HG03159 (cell line): ENCODE measurements around the gene TGFB2.
A peak's percentile ranks its signal among the peaks of the same experiment; 100 is the strongest.
"Not testable (repeated sequence)": the region's sequence is repeated elsewhere in the genome, so short reads cannot be mapped to it uniquely, and the experiment has no call there.

Source experiments
- ATAC-seq: cut with Tn5 transposase; IDR thresholded peaks from one replicate; pipeline ENCODE4 v1.9.1; 2021; ENCODE audit warnings: mild to moderate bottlenecking, moderate library complexity; ENCODE audit not compliant: unreplicated experiment

TGFB2 gene

DNA sequence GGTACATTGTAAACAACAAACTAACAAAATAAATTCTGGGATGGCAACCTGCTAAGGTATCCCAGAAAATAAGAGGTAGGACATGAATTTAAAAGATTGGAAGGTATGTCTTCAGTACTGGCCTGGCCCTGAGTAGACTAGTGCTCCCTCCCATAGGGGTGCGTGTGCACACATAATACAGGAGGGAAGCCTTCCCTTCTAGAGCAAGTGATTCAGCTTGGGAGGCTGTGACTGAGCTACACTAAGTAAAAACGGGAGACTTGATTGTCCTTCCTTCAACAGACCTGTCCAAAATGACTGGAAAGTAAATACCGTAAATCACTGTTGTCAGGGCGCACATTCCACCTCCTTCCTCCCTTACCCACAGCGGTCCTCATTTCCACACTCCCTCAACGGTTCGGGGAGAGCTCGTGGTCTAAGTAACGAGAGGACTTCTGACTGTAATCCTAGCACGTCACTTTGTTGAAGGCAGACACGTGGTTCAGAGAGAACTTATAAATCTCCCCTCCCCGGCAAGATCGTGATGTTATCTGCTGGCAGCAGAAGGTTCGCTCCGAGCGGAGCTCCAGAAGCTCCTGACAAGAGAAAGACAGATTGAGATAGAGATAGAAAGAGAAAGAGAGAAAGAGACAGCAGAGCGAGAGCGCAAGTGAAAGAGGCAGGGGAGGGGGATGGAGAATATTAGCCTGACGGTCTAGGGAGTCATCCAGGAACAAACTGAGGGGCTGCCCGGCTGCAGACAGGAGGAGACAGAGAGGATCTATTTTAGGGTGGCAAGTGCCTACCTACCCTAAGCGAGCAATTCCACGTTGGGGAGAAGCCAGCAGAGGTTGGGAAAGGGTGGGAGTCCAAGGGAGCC is at the start of gene TGFB2:
TGFB2 (plus strand) TSS at position 523 of the 859 bp plus-strand sequence. CDS start 1,366 bp downstream, outside the sequence.
- ATAC-seq, result peak; percentile 37

DNA sequence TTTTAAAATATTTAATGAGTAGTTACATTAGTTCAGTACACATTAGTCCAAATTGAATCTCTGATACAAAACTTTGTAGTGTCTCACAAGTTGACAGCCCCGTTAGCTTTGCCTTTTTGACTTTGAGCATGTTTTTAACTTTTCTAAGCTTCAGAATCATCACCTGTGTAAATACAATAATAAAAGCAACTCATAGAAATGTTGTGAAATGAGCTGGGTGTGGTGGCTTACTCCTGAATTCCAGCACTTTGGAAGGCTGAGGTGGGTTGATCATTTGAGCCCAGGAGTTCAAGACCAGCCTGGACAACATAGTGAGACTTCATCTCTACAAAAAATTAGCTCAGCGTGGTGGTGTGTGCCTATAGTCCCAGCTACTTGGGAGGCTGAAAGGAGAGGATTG is 49.0 kb upstream of the TGFB2 start:
- no peak for ATAC-seq

DNA sequence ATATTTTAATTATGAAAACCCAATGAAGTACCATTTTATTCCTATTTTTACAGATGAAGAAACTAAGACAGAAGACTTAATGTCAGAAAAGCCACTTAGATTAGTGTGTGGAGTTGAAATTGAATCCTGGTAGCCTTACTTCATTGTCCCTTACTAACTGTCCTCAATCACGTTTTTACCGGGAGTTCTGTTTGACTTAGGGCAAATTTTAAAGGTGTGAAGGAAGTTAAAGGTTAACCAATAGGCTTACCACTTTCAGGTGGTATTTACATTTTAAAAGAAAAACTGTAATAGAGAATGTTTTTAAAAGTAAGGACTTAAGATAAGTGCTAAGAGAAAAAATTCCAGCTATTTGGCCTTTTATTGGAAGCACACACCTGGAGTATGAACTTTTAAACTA is 47.7 kb upstream of the TGFB2 start:
- no peak for ATAC-seq

DNA sequence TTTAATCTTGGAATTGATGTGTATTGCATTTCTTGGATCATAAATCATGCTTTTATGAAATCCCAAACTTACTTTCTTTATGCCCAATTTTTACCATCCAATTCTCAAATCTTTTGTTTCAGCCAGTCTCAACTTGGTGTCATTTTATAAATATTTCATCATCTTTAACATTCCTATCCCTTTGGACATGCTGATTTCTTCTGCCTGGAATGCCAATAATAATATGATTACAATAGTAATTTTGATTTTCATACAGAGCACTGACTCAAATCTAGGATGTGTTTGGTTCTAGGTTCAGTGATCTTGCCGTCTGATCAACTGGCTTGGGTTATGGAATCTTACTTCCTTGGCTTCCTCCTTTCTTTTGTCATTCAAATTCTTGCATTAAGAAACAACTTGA is 47.3 kb upstream of the TGFB2 start:
- ATAC-seq, result no peak

DNA sequence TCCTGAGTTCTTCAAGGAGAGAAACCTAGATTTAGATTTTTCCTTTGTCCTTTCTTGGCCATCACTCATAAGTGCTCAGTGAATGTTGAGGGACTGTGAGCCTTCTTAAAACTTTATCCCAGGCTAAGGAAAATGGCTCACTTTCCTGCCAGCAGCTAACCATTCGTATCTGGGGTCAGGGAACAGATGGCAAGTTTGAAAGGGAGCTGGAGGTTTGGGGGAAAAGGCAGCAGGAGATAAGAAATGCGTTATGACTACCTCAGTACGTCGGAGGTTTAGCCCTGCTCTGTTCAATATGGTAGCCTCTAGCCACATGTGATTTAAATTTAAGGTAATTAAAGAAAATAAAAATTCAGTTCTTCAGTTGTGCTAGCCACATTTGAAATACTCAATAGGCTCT is 46.7 kb upstream of the TGFB2 start:
- no peak for ATAC-seq

DNA sequence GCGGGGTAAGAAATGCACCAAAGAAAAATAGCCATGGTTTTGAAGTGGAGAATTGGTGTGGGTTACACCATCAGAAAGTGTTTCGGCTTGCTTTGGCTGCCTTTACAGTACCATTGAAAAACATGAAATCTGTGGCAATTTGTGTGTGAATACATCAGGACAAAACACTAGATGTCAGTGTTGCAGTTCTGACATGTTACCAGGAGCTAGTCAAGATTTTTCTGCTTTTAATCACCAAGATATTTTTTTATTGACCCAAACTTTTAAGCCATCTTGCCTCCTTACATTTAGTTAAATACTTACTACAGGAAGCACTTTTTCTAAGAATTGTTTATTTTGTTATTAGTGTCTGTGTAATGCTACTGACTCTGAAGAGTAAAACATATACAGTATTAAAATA is 45.7 kb upstream of the TGFB2 start:
- ATAC-seq, result peak; percentile 65

DNA sequence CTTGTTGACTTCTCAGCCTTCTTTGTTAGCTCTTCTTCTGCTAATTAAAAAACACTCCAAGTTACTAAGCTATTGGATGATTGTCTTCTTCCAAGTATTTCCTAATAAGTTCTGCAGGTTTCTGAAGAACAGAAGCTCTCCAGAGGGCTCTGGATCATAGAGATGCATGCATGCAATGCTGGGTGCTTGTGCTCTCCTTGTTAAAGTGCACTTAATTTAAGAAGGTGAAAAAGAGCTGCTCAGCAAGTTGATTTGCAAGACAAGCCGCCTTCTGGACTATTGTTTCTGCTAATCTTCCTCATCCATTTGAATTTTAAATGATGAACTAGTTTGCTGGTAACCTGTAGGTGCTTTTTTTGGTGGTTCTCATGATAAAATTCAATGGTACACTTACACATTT is 43.9 kb upstream of the TGFB2 start:
- ATAC-seq, result no peak

DNA sequence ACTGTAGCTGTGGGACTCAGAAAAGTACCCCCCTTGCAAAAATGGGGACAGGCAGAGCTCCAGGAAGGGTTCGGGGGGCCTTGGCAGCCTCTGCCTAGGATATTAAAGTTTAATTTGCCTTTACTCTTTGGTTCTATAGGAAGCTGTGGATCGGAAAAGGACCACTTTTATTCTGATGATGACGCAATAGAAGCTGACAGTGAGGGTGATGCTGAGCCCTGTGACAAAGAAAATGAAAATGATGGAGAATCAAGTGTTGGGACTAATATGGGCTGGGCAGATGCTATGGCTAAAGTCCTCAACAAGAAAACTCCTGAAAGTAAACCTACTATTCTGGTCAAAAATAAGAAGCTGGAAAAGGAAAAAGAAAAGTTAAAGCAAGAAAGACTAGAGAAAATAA is 43.0 kb upstream of the TGFB2 start:
- ATAC-seq, result no peak

DNA sequence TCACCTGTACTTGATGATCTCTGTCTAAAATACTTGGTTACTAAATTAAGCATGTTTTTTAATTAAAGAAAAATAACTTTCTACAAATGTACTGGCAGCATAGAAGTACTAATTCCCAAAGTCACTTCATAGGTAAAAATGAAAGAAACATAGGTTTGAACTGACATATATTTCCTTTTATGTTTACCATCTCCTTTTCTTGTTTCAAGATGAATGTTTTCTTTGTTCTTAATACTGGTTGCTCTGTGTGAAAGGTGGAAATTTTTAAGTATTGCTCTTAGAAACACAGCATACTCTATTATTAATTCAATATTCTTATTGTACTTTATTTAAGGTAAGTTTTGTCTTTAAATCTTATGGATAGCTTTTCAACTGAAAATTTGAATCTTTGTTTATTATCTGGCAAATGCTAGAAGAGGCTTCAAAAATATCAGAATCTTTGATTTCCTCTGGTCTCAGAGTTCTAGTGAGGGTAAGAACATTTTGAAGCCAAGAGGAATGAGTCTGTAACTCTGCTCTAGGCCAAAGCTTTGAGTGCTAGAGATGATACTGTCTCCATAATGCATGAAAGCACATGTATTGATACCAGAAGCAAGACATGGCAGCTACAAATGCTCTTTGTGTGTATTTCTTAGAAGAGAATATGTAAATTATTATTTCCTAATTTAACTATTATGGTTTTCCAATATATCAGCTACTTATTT is 41.8 kb upstream of the TGFB2 start:
- no peak for ATAC-seq

DNA sequence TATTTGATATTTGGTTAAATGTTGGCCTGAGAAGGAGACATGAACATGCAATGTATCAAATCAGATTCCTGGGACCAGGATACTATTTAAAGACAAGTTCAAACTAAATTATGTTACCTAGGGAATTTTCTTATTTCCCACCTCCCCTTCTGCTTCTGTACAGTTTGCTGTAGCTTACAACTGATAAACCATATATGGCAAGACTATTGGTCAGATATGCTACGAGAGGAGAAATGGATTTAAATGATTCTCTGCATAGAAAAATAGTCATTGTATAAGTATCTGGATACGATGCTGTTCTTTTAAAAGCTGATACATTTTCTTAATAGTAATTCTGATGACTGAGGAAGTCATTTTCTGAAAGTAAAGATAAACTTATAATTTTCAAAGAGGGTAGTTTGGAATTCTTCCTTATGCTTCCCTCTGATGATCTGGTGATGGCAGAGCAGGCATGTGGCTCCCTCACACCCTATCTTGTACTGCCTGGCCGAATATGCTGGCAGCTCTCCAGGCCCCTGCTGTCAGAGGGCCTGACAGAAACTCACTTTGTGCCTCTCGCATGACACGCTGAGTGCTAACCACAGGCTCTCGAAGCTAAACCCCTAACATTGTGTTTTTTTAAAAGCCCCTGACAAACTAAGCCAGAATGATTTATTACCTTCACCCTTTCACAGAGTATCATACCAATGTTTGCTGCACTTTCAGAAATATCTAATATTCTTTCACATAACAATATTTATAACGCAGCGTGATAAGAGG is 40.7 kb upstream of the TGFB2 start:
- no peak for ATAC-seq

DNA sequence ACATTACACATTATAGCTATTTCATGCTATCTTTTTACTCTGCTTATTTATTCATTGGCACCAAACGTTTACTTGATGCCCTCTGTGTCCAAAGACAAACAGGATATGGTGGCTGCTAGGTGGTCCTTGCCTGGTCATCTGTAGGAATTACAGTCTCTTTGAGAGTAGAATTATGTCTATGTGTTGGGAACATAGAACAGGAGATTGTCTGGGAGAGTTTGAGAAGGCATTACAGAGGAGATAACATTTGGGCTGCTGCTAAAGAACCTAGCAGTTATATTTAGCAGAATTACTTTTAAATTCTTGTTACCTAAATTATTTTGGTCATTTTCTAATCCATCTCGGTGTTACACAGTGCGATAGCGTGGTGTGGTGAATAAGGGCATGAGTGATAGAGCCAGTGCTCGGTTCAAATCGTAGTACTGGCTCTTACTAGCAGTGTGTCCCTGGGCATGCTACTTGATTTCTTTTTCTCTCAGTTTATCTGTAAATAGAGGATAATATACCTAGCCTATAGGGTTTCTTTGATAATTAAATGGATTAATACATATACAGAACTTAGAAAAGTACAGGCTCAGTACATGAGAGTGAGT is 39.6 kb upstream of the TGFB2 start:
- no peak for ATAC-seq

DNA sequence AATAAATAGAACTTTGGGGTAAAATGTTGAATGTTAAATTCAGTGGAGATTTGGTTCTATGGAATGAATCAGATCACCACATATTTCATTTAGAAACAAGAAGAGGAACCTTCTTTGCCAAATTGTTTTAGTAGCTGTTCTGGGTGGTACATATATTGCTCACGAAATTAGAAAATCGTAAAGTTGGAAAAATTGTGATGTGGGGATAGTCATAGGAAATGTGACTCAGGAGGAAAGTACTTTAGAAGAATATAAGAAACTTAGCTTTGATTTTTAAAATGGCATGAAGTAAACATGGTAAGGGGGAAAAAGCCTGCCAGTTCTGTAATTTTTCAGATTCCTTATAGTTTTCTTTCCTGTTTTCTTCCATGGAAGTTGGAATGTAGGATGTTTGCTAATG is 32.6 kb upstream of the TGFB2 start:
- ATAC-seq, result no peak

DNA sequence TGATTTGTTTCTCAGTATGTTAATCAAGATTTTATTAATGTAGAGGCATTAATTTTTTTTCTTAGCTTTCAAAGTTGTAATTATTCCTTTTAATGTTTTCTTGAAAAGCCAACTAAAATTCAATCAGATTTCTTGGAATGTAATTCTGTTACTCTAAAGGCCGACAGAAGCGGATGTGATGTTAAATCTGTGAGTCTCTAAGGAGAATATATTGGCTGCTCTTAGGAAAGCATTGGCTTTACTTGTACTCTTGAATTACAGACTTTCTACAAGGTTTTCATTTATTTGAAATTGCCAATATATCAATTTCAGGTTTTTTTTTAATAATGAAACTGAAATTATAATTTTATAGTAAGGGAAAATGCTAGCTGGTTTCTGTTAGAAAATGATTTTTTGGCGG is 30.8 kb upstream of the TGFB2 start:
- no peak for ATAC-seq

DNA sequence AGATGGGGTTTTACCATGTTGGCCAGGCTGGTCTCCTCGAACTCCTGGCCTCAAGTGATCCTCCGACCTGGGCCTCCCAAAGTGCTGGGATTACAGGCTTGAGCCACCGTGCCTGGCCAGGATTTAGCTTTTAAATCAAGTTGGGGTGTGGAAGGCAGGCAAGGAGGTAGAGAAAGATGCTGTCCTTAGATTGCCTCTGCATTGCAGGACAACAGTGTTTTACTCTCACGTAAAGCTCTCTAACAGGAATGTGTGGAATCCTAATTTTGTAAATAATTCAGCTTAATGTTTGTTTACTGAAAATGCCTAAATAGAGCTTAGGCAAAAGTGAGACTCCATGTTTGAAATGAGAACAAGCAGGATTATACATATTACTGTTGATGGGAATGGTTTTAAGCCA is 29.5 kb upstream of the TGFB2 start:
- no peak for ATAC-seq

DNA sequence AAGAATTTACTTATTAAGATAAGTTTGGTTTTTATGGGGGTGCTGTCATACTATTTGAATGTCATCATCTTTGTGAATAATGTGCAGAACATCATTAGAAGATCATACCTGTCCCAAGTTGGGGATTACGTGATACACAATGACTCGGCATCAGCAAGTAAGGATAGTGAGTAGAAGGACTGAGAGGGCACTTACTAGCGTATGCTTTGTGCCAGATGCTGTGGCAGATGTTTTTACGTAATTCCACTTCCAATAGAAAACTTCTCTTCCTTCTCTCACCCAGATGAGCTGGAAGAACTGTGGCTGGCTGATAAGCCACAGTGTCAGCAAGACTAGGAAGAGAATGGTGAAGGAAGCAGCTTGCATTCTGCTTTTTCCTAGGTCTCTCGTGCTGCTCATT is 28.1 kb upstream of the TGFB2 start:
- no peak for ATAC-seq

DNA sequence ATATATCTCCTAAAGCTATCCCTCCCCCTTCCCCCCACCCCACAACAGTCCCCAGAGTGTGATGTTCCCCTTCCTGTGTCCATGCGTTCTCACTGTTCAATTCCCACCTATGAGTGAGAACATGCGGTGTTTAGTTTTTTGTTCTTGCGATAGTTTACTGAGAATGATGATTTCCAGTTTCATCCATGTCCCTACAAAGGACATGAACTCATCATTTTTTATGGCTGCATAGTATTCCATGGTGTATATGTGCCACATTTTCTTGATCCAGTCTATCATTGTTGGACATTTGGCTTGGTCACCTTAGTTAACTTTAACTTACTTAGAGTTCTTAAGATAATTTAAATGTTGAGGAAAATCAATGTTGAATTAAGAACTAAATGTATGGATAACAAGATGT is 25.0 kb upstream of the TGFB2 start:
- not testable (repeated sequence) for ATAC-seq

DNA sequence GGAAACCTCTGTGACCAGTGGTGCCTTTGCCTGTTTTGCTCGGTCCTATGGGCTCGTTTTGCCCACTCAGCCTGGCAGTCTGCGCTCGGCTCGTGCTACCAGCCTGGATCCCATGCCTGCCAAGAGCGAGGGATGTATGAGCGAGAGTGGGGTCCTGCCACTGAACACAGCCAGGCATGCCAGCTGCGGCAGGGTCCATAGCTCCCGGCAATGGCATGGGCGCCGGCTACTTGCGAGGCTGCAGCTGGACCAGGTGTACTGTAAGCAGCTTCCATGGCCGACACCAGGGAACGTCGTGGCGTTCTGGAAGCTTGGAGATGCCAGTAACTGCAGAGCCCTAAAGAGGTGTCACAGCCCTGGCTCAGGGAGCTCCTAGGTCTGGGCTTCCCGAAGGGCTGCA is 22.4 kb upstream of the TGFB2 start:
- ATAC-seq, result no peak

DNA sequence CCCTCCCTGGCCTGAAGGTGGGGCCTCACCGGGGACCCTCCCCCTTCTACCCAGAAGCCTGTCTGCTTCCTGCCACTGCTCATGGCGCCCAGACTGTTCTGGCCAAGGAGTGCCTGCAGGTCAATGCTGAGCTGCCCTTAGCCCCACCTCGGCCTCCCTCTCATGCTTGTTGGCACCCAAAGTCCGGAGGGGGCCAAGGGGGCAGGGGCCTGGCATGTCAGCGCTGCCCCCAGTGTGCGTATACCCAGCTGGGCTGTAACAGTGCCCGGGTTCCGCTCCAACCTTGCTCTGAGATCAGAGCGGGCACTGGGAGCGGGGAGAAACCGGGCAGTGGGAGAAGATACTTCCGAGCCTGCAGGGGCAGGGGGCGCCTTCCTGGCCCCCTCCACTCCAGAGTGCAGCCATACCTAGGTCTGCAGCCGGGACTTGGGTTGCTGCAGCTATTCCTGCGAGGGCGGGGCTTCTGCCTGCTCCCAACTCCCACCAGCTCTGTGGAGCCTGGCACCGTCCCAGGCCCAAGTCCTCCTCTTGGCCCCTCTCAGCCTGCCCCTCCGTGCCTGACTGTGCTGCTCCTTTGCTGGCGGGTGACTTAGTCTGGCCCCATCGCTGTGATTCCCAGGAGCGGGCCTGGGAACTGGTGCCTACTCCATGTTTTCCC is 21.4 kb upstream of the TGFB2 start:
- ATAC-seq, result no peak

DNA sequence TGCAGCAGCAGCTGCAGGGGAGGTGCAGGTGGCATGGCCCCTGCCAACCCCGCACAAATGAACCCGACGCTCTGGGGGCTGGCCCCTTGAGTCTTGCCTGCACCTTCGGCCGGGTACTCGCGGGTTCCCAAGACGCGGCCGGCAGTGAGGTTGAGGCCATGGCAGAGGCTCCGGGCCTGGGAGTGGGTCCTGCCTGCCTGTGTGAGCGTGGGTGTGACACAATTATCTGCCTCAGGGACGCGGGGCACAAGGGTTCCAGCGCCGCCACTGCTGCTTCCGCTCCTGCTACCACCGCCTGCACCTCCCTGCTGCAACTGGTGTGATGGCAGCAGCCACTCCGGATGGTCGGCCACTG is 20.9 kb upstream of the TGFB2 start:
- ATAC-seq, result no peak

DNA sequence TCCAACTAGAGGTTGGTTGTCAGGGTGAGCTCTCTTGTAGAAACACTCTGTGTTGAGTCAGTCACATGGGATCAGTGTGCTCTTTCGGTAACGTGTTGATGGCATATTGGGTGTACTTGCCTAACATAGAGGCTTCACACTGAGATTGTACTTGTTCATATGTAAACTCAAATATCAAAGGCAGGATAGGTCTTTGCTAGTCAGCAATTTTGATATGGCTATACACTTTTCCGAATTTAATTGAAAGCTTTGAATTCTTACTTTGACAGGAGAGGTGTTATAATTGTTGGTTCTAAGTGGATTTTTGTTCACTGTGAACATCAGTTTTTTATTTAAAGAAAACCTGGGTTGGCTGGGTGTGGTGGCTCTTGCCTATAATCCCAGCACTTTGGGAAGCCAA is 16.4 kb upstream of the TGFB2 start:
- no peak for ATAC-seq
